Inferior parietal cortex (tissue), 1 donor: ENCODE measurements around the gene RBL1.
"Not testable (repeated sequence)": the region's sequence is repeated elsewhere in the genome, so short reads cannot be mapped to it uniquely, and the experiment has no call there.

Experiments
- DNase-seq: peaks from one replicate; pipeline ENCODE4 v3.0.0-alpha.2; 2016; ENCODE audit errors: extremely low spot score

The RBL1 gene

DNA sequence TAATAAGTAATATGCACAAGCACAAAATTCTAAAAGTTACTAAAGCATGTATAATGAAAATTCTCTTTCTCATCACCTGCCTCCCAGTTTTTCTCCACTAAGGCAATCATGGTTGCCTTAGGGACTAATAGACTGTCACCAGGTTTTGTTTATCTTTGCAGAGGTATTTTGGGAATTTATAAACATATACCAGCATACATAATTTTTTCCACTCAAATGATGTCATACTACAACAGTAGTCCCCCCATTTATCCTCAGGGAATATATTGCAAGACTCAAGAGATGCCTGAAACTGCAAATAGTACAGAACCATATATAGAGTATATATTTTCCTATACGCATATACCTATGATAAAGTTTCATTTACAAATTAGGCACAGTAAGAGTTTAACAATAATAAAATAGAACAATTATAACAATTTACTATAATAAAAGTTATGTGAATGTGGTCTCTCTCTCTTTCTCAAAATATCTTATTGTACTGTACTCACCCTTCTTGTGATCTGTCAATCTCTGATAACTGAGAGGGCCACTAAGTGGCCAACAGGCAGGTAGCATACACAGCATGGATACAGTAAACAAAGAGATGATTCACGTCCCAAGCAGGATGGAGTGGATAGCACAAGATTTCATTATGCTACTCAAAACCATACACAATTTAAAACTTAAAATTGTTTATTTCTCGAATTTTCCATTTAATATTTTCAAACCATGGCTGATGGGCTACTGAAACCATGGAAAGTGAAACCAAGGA is 19.7 kb downstream of the RBL1 start:
- DNase-seq, result no peak

GRCh38 chr20:37072293-37073196 is 23.3 kb downstream of the RBL1 start:
- DNase-seq, result no peak

- no peak for DNase-seq
These were observed 24.3 kb downstream of the RBL1 start for GRCh38 chr20:37071481-37071911.

GRCh38 chr20:37069563-37069962 is 26.2 kb downstream of the RBL1 start:
- DNase-seq, result not testable (repeated sequence)

DNA sequence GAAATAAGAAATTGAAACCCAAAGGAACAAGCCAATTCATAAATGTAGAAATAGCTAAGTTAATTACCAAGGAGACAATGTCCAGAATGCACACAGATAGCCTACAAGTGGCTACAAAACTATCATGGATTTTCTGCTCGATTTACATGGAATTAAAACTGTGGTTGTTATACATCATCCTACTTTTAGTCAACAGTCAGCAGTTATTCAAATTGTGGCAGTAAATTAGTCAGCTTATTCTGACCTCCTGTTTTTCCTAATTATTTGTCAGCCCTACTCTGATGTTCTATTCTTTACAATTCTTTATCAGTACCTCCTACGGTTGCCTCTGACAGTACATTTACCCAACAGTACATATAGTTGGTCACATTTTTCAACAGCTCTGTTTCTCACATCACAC is 29.6 kb downstream of the RBL1 start:
- no peak for DNase-seq

DNA sequence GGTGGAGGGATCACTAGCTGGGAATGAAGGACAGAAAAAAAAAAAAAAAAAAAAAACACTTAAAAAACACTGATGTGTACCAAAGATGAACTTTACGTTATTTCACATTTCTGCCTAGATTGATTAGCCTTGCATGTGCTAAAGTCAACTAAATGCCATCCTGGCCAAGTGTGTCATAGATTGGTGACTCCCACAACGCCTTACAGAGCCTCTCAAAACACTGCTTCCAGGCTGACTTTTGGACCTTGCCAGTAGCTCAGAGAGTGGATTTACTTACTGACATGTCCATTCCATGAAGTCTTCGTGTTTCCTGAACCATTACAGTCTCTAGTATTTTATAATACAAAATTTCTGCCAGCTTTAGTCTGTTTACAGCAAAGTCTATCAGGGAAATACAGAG is 40.5 kb downstream of the RBL1 start:
- no peak for DNase-seq

- DNase-seq, result no peak
These were observed 42.4 kb downstream of the RBL1 start for GRCh38 chr20:37053230-37053950.

GRCh38 chr20:37042986-37043972 is 52.5 kb downstream of the RBL1 start:
- no peak for DNase-seq

GRCh38 chr20:37039366-37039765 is 56.4 kb downstream of the RBL1 start:
- DNase-seq, result not testable (repeated sequence)

DNA sequence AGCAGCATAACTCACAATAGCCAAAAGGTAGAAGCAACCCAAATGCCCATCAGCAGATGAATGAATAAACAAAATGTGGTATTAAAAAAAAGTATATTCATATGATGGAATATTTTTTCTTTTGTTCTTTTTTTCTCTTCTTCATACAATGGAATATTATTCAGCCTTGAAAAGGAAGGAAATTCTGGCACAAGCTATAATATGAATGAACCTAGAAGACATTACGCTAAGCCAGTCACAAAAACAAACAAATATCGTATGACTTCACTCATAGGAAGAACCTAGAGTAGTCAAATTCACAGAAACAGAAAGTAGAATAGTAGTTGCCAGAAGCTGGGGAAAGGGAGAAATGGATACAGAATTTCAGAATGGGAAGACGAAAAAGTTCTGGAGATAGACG is 63.7 kb downstream of the RBL1 start:
- DNase-seq, result no peak

DNA sequence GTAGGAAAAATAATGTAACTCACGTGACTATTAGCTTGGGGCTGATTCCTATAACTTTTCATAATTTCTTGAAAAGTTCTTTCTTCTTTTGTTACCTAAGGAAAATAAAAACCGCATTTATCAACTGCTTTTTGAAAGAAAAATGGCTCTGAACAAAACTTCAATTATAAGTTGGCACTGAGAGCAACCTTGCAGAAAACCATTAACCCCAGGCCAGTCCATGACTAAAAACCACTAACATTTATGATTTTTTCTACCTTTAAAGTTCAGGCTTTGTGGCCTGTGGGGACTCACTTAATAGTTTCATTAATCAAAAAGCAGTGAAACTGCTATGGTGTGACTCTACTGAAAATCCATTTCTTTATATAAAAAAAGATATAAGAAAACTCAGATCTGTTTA is 75.2 kb downstream of the RBL1 start:
- no peak for DNase-seq

DNA sequence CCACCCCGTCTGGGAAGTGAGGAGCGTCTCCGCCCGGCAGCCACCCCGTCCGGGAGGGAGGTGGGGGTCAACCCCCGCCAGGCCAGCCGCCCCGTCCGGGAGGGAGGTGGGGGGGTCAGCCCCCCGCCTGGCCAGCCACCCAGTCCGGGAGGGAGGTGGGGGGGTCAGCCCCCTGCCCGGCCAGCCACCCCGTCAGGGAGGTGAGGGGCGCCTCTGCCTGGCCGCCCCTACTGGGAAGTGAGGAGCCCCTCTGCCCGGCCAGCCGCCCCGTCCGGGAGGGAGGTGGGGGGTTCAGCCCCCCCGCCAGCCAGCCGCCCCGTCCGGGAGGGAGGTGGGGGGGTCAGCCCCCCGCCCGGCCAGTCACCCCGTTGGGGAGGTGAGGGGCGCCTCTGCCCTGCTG is 83.2 kb downstream of the RBL1 start:
- not testable (repeated sequence) for DNase-seq

DNA sequence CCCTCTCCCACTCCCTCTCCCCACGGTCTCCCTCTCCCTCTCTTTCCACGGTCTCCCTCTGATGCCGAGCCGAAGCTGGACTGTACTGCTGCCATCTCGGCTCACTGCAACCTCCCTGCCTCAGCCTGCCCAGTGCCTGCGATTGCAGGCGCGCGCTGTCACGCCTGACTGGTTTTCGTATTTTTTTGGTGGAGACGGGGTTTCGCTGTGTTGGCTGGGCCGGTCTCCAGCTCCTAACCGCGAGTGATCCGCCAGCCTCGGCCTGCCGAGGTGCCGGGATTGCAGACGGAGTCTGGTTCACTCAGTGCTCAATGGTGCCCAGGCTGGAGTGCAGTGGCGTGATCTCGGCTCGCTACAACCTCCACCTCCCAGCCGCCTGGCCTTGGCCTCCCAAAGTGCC is 83.9 kb downstream of the RBL1 start:
- not testable (repeated sequence) for DNase-seq

DNA sequence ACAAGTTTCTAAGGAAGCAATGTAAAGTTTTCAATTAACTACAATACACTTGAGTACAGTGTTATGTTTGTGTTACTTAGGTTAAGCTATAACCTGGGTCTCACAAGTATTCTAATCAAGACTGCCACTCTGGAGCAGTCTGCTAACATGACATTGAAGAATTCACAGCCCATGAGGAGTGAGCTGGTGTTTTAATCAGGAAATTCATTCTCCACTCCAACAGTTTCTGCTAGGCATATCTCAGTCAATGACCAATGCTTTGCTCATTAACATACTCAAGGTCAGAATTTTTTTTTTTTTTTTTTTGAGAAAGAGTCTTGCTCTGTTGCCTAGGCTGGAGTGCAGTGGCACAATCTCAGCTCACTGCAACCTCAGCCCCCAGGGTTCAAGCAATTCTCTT is 84.7 kb downstream of the RBL1 start:
- DNase-seq, result no peak

DNA sequence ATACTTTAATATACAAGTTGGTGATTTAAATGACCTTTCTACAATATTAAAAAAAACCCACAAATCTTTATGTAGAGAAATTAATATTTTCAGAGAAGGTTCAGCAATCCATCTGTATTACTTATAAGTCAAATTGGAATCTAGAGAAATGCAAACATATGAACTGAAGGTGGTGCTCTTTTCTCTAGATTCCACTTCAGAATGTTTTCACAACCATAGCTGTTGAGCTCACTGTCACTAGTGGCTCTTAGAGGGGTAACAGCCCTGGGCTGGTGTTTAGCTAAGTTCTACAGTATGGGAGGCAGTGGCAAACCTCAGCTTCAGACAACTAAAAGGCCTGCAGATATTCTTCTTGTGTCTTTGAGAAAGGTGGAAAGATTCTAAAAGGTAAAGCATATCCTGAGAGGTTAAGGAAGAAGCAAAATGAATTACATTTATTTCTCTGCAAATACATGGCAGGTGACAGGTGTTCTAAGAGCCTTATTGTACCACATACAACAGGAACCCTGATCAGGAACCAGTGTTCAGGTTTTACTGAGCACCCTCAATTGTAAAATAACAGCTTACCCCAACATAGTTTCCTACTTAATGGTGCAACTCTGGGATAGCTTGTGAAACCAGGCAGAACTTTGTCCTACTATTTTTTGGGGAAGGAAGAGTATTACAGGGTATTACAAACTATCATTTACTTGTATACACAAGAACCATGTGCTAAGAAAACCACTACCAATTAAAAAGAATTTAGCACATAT is 87.7 kb downstream of the RBL1 start:
- DNase-seq, result no peak

DNA sequence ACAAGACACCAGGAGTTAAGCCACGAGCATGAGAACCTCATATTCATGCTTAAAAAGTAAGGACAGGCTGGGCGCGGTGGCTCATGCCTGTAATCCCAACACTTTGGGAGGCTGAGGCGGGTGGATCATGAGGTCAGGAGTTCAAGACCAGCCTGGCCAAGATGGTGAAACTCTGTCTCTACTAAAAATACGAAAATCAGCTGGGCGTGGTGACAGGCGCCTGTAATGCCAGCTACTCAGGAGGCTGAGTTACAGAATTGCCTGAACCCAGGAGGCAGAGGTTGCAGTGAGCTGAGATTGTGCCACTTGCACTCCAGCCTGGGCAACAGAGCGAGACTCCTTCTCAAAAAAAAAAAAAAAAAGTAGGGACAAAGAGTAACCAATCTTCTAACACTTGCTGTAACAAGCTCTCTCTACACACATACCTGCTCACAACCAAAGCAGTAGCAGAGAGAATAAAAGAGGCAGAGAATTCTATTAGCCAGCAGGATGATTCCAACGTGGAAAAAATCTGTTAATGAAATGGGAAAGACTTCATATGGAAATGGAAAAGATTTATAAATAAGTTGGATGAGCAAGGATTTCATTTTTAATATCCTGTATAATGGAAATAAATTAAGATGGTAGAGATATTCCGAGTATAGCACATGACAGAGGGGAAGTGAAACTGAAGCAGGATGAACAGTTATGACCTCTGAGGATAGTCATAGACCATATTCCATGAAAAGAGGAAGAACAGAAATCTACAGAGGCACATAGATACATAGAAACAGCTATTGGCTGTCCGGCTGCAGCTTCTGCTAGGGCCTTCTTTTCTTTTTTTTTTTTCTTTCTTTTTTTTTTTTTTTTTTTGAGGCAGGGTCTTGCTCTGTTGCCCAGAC is 90.5 kb downstream of the RBL1 start:
- DNase-seq, result not testable (repeated sequence)

DNA sequence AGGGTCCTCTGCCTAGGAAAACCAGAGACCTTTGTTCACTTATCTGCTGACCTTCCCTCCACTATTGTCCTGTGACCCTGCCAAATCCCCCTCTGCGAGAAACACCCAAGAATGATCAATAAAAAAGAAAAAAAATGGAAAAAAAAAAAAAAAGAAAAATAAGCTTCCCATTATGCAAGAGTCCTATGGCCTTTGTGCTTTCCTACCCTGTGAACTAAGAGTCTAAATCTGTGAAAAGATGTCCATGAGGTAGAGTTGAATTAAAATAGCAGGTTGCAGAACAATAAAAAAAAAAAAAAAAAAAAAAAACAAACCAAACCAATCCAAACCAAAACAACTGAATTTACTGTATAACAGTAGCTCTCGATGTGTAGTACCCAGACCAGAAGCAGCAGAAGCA is 94.2 kb downstream of the RBL1 start:
- DNase-seq, result not testable (repeated sequence)

- not testable (repeated sequence) for DNase-seq
These were observed 95.6 kb downstream of the RBL1 start for GRCh38 chr20:37000171-37000570.

DNA sequence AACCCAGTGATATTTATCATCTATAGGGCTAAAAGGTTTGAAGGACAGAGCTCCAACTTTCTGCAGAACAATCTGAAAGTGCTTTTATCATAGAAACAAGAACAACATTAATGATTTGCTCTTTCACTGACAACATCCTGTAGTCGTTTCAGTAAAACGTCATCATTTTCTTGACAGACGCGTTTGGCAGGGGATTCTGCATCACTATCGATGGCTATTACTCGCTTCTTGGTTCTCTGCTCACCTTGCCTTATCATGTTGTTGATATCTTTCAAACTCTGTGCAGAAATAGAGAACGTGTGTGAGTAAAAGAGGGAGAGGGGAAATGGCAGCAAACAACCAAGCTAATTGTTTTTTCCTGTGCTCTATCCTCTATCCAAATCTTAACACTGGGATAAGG is 97.1 kb downstream of the RBL1 start:
- DNase-seq, result no peak
